HG02981 (cell line): ENCODE results near the gene CHMP3.

Experiments used
- ATAC-seq: cut with Tn5 transposase; IDR thresholded peaks from one replicate; pipeline ENCODE4 v1.9.1; 2021; ENCODE audit warnings: mild to moderate bottlenecking, moderate library complexity; ENCODE audit not compliant: unreplicated experiment

Gene CHMP3

DNA sequence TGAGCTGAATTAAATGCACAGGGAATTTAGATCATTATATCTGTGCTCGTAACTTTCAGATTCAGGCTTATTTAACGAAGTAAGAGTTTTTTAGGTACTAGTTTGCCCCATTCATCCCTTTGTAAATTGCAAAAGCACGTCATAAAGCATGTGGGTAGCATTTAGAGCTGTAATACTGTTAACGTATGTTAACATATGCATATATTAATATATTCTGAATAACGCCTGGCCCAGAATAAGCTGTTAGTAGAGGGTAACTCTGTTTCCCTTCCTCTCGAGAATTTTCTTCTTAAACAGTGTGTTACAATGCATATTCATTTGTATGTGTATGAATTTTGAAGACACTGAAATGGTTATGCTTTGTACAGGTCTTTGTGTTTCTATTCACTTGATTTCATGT, 91.6 kb downstream of the CHMP3 start:
- no peak for ATAC-seq

GRCh38 chr2:86470890-86471289, 92.4 kb downstream of the CHMP3 start:
- ATAC-seq: no peak

DNA sequence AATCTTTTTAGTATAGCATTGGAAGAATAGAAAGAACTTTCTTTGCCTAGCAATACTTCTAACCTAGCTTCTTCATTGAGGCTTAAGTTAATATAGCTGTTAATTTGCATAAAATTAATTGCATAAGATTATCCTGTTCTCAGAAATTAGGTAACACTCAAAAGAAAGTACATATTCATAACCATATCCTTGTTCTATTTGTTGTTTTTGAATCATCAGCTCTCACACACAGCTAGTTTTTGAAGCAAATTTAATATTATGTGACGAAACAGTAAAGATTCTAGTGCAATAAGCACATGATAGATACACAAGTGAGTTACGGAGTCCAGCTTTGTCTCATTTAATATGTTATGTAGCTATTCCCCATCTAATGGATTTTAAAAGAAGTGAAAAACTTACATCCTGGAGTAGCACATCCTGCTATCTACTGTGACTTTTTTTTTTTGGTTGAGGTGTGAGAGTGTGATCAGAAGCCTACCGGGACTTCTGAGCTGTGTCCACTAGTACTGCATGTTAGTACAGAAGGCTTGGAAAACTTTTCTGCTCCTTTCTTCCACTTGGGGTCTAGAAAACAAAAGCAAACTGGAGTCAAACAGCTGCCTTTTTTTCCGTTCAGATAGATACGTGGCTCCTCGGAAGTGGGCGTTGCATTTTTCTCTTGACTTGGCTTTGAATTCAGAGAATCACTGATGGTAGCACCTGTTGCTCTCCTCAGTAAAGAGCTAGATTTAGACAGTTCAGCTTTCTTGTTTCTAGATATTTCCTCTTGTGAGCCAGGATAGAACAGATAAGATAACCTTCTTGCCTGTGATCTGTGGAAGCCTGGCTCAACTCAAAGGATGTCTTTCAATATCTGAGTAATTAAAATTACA, 94.8 kb downstream of the CHMP3 start:
- no peak for ATAC-seq

DNA sequence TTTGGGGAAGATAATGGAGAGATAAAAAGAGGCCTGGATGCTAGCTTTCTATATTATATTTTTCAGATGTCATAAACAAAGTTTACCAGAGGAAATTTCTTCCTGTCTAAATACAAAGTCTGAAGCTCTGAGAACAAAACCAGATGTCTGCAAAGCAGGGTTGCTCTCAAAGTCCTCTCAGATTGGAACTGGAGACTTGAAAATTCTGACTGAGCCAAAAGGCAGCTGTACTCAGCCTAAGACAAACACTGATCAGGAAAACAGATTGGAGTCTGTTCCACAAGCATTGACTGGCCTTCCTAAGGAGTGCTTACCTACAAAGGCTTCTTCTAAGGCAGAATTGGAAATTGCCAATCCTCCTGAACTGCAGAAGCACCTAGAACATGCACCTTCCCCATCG, 96.9 kb downstream of the CHMP3 start:
- no peak for ATAC-seq

DNA sequence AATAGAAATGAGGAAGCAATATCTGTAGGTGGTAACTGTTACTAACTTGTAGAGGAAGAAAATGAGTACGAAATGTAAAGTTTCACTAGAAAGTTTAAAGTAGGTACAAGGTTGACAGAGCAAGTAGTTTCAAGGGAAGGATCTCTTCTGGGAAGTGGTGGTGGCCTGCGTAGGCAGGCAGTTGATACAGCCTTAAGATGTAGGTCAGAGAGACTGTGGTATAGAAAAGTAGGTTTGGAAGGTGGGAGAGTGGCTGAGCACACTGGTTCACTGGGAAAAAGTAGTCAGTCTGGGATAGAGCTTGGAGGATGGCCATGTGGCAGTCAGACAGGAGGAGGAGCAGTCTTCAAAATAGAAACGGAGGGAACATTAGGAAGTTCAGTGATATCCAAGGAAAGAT, 98.6 kb downstream of the CHMP3 start:
- ATAC-seq: no peak

- ATAC-seq: no peak
These were observed 102.0 kb downstream of the CHMP3 start for GRCh38 chr2:86461042-86461743.

DNA sequence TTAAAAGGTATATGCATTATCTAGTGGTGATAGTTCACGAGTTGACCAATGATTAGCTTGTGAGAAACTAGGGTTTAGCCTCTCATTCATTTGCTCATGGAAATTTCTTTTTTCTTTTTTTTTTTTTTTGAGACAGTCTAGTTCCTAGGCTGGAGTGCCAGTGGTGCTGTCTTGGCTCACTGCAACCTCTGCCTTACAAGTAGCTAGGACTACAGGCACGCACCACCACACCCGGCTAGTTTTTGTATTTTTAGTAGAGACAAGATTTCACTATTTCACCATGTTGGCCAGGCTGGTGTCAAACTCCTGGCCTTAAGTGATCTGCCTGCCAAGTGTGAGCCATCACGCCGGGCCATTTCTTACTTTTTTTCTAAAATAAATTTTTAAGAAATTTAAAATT, 108.1 kb downstream of the CHMP3 start:
- no peak for ATAC-seq

GRCh38 chr2:86454238-86454637, 109.0 kb downstream of the CHMP3 start:
- ATAC-seq: no peak

DNA sequence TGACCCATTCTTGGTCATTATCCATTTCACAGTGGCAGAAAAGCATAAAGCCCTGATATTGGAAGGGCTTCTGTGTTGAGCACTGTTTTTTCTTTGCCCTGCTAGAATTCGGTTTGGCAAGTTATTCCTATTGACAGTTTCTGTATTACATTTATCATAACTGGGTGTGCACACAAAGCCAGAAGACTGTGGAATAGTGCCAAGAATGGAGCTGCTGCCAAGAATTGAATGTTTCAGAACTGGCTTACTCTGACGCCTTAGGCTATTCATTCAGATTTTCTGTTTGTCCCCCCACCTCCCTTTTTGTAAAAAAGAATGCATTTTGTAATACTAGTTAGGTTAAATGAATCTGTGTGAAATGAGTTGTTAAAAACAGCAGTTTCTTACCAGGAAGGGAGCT, 109.4 kb downstream of the CHMP3 start:
- no peak for ATAC-seq
